DOHH2 (cell line): ENCODE measurements around the gene CNTNAP2.

Source experiments
- CTCF ChIP-seq: fragments of 200-600 bp; sonication (generic); IDR thresholded peaks from one replicate; pipeline ENCODE4 v1.5.1; 2014; ENCODE audit warnings: antibody characterized with exemption, mild to moderate bottlenecking, low read depth, low read length; ENCODE audit not compliant: poor library complexity, severe bottlenecking
- EZH2phosphoT487 ChIP-seq: fragments of 200-600 bp; sonication (generic); IDR thresholded peaks from 2 replicates; pipeline ENCODE4 v1.6.1; 2017; ENCODE audit warnings: borderline replicate concordance, mild to moderate bottlenecking, antibody characterized with exemption, low read length, moderate library complexity, mixed read lengths

DNA sequence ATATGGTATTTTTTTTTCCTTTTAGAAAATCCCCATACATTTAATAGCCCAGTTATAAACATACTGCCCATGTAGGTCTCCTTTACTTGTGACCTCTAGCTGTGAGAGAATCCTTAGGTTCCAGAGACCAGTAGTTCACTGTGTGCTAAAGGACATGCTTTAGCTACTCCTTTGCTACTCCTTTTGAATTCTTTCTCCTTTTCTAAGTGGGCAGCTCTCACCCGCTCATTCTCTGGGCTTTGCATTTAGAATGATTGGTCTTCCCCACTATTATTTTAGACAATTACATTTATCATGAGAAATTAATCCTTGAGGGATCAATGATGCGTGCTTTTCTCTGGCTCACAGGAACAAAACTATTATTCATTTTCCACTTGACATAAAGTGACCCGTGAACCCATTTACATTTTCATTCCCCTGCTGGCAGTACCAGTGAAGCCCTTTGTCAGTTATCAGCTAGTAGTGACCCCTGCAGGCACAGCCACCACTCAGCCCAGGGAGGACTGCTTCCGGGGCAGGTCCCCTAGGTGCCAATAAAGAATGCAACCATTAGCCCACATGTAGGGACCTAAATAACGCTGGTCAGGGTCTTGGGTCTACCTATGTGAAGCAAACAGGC, 844.3 kb downstream of the CNTNAP2 start:
- TF ChIP-seq CTCF (no peak), EZH2phosphoT487 (no peak)
